Umbilical cord (tissue), 2 donors: Measurements from ENCODE around the gene TMEM125. TPM values are rescaled to one million over a fixed set of nuclear protein-coding genes. Genes with fewer than 3 reads are reported as not detected.

Experiments
- DNase-seq: peaks from one replicate; pipeline ENCODE4 v3.0.0-alpha.2; 2015; ENCODE audit warnings: low spot score
- total RNA-seq: library from RNA; depleted of rRNA; stranded (reverse); fragments of >200 nt; gene quantifications from one replicate; pipeline ENCODE4 v1.2.3, GENCODE V29; 2014; ENCODE audit warnings: low replicate concordance; ENCODE audit not compliant: insufficient read depth

TMEM125 gene
- total RNA-seq, 1 donor from 2014 or later: 0.72 TPM

- peak; percentile 9 for DNase-seq
These were observed 4.5 kb downstream of the TMEM125 start for GRCh38 chr1:43274125-43274803.

- DNase-seq: no peak
These were observed 5.0 kb downstream of the TMEM125 start for GRCh38 chr1:43274804-43275180.

- DNase-seq: no peak
These were observed 6.2 kb downstream of the TMEM125 start for GRCh38 chr1:43275826-43276620.

GRCh38 chr1:43276673-43277072 lies 6.9 kb downstream of the TMEM125 start:
- no peak for DNase-seq

GRCh38 chr1:43277116-43277876 lies 7.5 kb downstream of the TMEM125 start:
- DNase-seq: no peak

- DNase-seq: no peak
These were observed 9.4 kb downstream of the TMEM125 start for GRCh38 chr1:43279161-43279560.

- no peak for DNase-seq
These were observed 9.9 kb downstream of the TMEM125 start for GRCh38 chr1:43279666-43280065.

GRCh38 chr1:43280692-43281091 lies 10.9 kb downstream of the TMEM125 start:
- no peak for DNase-seq

- no peak for DNase-seq
These were observed 12.7 kb downstream of the TMEM125 start for GRCh38 chr1:43282220-43283195.

- DNase-seq: no peak
These were observed 14.3 kb downstream of the TMEM125 start for GRCh38 chr1:43284065-43284464.

GRCh38 chr1:43284546-43285110 lies 14.8 kb downstream of the TMEM125 start:
- no peak for DNase-seq

- DNase-seq: peak; percentile 53
These were observed 15.6 kb downstream of the TMEM125 start, which contains the start of gene C1orf210 for GRCh38 chr1:43285269-43285990. Gene C1orf210 (minus strand): TSS chr1:43285581. CDS start chr1:43283270, 2,311 bp downstream.

GRCh38 chr1:43286115-43286514 lies 16.3 kb downstream of the TMEM125 start:
- no peak for DNase-seq

- no peak for DNase-seq
These were observed 16.8 kb downstream of the TMEM125 start for GRCh38 chr1:43286533-43286932.

GRCh38 chr1:43288058-43288784 lies 18.4 kb downstream of the TMEM125 start:
- DNase-seq: no peak

GRCh38 chr1:43288785-43289706 lies 19.3 kb downstream of the TMEM125 start:
- no peak for DNase-seq

- no peak for DNase-seq
These were observed 22.4 kb downstream of the TMEM125 start for GRCh38 chr1:43292216-43292615.

GRCh38 chr1:43292679-43293078 lies 22.9 kb downstream of the TMEM125 start:
- no peak for DNase-seq
